ENCODE data around the gene OLFML2A.
"Not testable (repeated sequence)": the region's sequence is repeated elsewhere in the genome, so short reads cannot be mapped to it uniquely, and the experiment has no call there.

The OLFML2A gene

DNA sequence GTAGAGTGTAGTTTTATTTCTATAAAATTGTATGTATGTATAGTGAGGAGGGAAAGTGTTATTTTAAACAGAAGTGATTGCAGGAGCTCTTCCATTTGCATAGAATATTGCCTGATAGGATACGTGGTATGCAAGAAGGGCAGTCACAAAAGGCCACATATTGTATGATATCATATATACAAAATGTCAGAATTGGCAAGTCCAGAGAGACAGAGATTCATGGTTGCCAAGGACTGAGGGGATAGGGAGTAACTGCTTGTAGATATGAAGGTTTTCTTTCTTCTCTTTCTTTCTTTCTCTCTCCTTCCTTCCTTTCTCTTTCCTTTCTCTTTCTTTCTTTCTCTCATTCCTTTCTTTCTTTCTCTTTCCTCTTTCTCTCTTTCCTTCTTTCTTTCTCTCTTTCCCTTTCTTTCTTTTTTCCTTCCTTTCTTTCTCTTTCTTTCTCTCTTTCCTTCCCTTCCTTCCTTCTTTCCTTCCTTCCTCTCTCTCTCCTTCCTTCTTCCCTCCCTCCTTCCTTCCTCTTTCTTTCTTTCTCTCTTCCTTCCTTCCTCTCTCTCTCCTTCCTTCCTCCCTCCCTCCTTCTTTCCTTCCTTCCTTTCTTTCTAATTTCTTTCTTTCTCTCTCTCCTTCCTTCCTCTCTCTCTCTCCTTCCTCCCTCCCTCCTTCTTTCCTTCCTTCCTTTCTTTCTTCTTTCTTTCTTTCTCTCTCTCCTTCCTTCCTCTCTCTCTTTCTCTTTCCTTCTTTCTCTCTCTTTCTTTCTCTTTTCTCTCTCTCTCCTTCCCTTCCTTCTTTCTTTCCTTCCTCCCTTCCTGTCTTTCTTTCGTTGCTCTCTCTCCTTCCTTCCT, 51.8 kb downstream of the OLFML2A start:
- DNase-seq (ENCODE audit: low read depth), result no peak

DNA sequence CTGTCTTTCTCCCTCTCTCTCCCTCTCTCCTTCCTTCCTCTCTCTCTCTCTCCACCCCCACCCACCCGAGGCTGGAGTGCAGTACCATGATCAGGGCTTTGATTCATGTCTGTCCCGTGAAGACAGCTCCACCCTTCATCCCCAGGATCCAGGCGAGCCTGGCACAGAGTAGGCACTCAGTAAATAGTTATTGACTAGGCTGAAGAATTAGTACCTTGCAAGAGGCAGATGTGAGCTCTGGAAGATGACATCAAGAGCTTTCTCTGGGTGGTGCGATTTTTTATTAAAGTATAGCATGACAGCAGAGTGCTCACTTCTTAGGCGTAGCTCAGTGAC, 52.4 kb downstream of the OLFML2A start:
- no peak for DNase-seq (ENCODE audit: low read depth)

DNA sequence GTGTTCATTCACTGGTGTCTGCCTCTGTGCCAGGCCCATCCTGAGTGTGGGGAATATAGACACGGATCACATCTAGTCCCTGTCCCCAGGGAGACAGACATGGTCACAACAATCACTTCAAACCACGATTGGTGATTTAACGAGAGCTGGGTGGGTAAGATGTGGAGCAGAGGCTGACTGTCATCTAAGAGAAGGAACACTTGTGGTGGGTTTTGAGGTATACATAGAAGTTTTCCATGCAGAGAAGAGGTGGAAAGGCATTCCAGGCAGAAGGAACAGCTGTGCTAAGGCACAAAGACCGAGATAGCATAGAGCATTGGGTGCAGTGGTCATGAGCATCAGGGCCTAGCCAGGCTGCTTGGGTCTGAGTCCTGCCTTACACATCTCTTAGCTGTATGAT, 53.7 kb downstream of the OLFML2A start:
- DNase-seq (ENCODE audit: low read depth), result no peak

DNA sequence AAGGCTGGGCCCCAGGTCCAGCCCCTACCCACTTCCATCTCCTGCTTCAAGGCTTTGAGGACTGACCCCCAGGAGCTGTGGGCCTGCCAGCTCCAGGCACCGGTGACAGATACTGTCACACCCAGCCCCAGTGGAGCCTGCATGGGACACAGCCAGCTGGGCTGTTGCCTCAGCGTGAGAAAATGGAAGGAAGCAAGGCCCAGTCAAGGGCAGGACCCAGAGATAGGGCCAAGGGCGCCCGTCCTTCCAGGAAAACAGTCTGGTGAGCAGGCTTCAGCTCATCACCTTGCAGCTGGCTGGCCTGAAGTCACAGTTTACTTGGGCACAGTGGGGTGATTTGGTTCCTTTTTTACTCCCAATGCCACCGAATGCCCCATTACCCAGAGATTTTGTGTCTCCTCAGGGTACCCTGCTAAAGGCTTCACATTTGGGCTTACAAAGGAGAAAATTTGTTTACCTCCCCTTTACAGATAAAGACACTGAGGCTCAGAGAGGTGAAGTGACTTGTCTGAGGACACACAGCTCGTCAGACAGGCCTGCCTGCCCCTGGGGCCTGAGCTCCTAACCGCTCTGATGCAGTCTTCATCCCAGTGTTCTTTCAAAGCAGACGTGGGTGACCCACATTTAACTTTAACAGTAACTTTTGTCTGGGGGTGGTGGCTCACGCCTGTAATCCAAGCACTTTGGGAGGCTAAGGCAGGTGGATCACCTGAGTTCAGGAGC, 54.9 kb downstream of the OLFML2A start:
- DNase-seq (ENCODE audit: low read depth), result no peak

DNA sequence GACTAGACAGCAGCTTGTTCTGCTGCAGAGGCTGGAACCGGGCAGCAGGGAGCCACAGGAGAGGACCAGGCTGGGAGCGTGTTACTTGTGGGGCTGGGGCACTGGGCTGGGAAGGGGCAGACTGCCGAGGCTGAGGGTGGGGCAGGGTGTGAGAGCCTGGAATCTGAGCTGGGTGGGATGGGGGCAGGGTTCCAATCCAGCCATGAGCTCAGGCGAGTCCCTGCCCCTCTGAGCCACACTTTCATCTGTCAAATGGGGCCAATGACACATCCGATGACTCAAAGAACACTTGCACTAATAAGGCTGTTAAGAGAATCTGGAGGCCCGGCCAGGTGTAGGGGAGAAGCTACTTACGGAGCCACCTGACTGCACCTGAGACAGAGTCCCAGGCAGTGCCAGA, 57.7 kb downstream of the OLFML2A start:
- no peak for DNase-seq (ENCODE audit: low read depth)

DNA sequence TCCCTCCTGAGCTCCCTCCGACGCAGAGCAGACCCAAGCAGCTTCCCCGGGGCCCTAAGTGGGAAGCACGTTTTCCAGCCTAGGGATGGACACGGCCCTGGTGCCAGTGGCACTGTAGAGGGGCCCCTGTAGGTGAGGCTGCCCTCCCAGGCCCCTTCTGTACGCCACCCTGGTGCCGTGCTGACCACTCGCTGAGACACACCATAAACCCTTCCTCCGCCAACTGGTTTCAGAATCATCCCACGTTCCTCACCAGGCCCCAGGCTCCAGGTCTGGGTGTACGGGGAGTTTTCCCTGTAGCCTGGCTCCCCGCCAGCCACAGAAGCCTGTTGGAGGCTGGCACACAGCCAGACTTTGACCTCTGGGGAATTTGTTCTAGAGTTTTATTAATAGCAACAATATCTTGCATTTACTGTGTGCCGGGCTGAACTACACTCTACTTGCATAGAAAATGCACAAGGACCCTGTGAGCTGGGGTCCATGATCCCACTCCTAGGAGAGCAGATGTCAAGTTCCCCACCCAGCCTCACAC, 58.2 kb downstream of the OLFML2A start:
- DNase-seq (ENCODE audit: low read depth), result no peak

- not testable (repeated sequence) for DNase-seq (ENCODE audit: low read depth)
Observed at GRCh38 chr9:124838132-124838531, 61.2 kb downstream of the OLFML2A start.

GRCh38 chr9:124838567-124839275, 61.8 kb downstream of the OLFML2A start:
- DNase-seq (ENCODE audit: low read depth), result not testable (repeated sequence)

DNA sequence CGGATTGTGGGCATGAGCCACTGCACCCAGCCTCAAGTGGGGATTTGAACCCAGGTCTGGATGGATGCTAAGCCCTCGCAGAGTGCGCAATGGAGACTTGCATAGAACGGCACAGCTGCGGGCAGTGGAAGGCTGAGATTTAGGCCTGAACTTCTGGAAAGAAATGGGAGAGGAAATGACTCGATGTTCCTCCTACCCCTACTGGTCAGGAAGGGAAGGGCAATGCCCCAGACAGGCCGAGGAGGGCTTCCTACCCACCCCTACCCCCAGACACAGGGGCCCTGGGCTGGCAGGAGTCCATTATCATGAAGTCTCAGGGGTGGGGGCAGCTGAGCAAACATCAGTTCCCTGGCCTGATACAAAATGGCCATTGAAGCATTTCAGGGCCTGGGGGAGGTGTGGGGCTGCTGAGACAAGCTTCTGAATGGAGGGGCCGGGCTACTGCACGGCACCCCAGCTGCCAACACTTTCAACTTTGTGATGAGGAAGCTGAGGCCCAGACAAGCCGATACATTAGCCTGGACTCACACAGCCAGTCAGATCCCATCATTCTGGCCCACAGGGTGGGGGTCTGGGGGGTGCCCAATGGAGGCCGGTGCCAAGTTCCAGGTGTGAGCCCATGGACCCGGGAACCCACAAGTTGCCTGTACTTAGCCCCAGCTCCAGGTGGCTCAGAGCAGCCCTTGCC, 62.8 kb downstream of the OLFML2A start:
- no peak for DNase-seq (ENCODE audit: low read depth)

- DNase-seq (ENCODE audit: low read depth), result no peak
Observed at GRCh38 chr9:124840300-124840833, 63.4 kb downstream of the OLFML2A start.

DNA sequence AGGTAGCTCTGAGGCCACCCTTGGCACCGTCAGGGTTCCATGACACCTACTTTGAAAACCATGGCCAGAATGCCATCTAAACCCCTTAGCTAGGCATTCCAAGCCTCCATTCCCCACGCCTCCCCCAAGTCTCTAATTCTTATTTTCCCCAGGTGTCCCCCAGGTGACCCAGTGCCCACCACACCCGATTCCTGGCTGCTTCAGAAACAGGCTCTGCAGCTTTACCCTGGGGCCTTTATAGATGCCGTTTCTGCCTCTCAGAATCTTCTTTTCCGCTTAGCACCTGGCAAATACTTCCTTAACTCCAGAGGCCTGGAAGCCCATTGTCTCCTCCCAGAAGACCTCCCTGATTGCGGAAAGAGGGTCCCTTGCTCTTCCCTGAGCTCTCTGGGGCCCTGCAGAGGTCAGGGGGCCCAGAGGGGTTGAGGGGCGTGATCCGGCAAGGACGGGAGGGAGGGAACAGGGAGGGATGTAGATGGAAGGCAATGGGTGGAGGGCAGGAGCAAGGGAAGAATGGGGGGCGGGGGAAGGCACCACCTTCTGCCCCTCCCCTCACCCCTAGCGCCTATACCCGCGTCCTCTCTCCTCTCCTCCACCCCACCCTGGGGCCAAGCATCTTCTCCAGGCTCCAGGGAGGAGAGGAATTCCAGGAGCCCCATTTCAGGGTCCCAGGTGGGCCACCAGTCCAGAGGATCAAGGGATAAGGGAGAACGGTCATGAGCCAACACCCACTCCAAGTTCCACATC, 64.3 kb downstream of the OLFML2A start:
- no peak for DNase-seq (ENCODE audit: low read depth)

DNA sequence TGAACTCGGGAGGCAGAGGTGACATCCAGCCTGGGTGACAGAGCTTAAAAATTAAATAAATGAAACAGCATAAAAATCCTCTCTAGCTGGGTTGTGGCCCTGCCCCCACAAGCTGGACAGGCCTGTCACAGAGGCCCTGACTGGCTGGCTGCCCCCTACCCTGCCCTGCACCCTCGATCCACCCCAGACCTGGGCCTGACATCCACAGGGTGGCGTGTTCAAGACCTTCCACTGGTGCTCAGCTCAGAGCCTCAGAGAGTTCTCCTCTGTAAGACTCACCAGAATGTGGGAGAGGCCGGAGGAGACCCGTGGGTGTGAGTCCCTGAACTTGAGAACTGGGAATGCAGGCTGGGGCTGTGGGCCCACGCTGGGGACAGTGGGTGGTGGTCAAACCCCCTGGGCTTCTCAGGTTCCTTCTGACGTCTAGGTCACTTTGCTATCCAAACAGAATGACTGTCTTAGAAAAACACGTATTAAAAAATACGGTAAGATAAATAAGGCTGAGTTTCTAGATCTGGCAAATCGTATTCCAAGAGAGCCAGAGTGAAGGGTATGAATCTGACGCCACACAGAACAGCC, 66.6 kb downstream of the OLFML2A start:
- no peak for DNase-seq (ENCODE audit: low read depth)

DNA sequence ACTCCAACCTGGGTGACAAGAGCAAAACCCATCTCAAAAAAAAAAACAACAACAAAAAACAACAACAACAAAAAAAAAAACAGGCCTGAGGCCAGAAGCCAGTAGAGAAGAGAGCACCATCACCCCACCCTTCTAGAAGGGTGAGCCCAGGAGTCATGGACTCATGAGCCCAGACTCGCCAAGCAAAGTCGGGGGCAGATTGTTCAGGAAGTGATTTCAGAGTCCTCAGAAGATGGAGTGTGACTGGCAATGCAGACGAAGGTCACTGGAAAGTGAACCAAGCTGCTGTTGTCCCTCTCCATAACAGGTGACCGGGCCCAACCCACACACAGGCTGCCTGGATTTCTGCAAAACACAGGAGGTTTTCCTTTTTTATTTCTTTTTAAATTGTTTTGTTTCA, 67.4 kb downstream of the OLFML2A start:
- no peak for DNase-seq (ENCODE audit: low read depth)

DNA sequence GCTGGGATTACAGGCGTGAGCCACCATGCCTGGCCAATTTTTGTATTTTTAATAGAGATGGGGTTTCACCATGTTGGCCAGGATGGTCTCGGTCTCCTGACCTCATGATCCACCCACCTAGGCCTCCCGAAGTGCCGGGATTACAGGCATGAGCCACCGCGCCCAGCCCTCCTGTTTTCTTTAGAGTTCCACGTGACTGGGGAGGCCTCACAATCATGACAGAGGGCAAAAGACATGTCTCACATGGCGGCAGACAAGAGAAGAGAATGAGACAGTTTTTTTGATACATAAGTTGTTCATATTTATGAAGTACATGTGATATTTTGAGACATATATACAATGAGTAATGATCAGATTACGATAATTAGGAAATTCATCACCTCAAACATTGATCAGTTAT, 69.5 kb downstream of the OLFML2A start:
- DNase-seq (ENCODE audit: low read depth), result not testable (repeated sequence)

- DNase-seq (ENCODE audit: low read depth), result no peak
Observed at GRCh38 chr9:124846969-124847368, 70.0 kb downstream of the OLFML2A start.

DNA sequence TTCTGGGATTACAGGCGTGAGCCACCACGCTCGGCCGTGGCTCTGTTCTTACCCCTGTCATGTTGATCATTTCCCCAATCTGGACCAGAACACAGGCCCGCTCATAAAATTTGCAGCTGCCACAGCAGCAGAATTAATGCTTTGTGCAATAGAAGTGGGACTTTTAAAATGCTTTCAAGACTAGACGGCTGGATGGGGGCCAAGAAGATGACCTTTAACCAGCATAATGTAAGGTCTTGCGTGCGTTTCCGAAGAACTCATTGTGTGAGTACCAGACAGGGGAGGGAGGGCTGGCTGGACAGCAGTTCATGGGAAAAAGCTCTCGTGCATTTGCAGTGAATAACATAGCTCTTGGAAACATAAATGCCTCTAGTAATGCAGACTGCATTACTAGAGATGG, 72.9 kb downstream of the OLFML2A start:
- no peak for DNase-seq (ENCODE audit: low read depth)

DNA sequence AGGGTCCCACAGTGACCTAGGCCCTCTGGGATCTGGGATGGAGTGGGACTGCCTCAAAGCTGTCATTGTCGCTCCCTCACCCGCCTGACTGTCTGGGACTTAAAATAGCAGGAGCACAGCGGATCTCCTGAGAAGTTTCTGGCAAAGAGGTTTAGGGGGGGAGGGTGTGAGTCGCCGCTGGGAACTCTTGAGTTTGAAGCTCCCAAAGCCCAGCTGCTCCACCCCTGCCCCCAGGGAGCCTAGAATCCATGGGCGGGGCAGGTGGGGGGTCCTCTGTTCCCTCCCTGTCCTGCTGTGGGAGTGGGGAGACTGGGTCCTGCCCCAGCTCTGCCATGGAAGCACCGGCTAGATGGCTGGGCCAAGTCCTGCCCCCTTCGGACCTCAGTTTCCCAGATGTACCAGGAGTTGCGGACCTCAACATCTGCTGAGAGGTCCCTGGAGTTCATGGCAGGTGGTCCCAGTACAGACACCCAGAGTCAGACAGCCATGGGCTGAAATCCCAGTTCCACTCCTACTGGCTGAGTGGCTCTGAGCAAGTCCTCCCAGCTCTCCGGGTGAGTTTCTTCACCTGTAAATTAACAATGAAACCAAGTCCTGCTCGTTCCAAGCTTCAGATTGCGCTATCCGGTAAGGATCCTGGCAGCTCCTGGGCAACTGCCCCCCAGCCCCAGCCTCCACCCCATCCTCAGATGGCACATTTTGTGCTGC, 75.3 kb downstream of the OLFML2A start:
- no peak for DNase-seq (ENCODE audit: low read depth)

DNA sequence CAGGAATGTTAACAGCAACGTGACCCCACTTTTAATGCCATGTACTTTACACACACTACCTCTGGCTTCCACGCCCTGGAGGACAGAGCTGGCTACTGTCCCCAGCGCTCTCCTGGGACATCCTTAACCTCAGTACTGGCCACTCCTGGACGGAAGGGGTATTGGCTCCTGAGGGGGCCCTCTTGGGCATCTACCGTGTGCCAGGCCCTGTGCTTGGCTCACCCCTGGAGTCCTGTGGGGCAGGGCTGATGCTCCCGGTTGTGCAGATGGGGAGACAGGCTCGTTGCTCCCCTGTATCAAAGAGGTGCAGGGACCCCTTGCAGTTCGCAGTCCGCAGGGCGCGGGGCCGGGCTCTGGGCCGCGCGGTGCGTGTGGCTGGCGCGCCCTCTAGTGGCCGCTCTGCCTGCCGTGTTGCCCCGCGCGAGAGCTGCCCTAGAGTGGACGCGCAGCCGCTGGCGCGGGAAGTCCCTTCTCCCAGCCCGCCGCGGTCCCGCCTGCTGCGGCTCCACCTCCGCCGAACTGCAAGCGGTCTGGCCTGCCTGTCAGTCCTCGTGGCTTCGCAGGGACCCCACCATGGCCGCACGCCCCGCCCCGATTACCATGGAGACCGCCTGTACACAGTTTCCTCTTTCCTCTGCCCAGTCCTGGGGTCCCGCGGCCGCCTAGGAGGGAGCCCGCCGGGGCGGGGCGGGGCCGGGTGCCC, 76.0 kb downstream of the OLFML2A start, which contains the start of gene WDR38:
WDR38 (plus strand) TSS at position 632 of the 703 bp plus-strand sequence. CDS start 72 bp downstream, outside the sequence.
- DNase-seq (ENCODE audit: low read depth), result no peak

DNA sequence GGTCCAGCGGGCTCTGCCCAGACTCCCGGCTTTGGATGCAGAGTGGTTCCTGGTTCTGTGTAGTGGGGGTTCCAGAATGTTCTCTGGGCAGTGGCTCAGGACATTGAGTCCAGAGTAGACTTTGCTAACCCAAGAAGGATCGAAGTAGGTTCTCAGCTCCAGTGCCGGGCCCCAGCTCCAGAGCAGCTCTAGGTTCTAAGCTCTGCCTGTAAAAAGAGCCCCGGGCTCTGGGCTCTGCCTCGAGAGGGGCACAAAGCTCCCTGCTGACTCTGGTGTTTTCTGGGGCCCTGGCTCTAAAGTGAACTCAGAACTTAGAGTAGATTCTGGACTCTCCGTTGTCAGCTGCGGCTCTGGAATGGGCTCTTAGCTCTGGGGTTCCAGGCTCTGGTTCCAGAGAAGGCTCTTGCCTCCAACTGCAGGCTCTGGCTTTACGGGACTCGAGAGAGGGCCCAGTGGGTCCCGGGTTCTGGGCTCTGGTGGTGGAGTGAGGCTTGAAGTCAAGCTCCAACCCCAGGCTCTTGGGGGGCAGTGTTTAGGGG, 76.7 kb downstream of the OLFML2A start:
- DNase-seq (ENCODE audit: low read depth), result no peak
